Stimulated activated CD4-positive, alpha-beta T cell treated with anti-CD3 and anti-CD28 coated beads, TNF-alpha, amount 100 ng/mL, for 4 hours (primary cell): Measurements from ENCODE around the gene MYO6.

ENCODE experiments used
- DNase-seq, 3 experiments: peaks; one replicate each; pipeline ENCODE4 v3.0.0-alpha.2; 2020; ENCODE audit warnings: low read depth in 3 of 3

MYO6 gene

GRCh38 chr6:75946146-75946831 lies 197.2 kb downstream of the MYO6 start:
- DNase-seq: no peak

- DNase-seq: no peak
These were observed 198.9 kb downstream of the MYO6 start for GRCh38 chr6:75947935-75948334.

GRCh38 chr6:75952128-75952527 lies 203.1 kb downstream of the MYO6 start:
- DNase-seq: no peak

GRCh38 chr6:75963569-75963968 lies 214.5 kb downstream of the MYO6 start:
- no peak for DNase-seq

GRCh38 chr6:75968143-75968542 lies 219.1 kb downstream of the MYO6 start:
- no peak for DNase-seq
